ENCODE results near the gene PDSS2. TPM values are rescaled to one million over a fixed set of nuclear protein-coding genes. Genes with fewer than 3 reads are reported as not detected.

Gene PDSS2
- total RNA-seq, 3 donors from 2014 or later (not counting 1 experiment from before 2014, with no cell fraction given): 11.2 to 15.5 (median 14.2) TPM

- no peak overlapping the region for H3K27ac ChIP-seq (ENCODE audit: low read length)
These were observed 241.2 kb downstream of the PDSS2 start for GRCh38 chr6:107218142-107218541.

DNA sequence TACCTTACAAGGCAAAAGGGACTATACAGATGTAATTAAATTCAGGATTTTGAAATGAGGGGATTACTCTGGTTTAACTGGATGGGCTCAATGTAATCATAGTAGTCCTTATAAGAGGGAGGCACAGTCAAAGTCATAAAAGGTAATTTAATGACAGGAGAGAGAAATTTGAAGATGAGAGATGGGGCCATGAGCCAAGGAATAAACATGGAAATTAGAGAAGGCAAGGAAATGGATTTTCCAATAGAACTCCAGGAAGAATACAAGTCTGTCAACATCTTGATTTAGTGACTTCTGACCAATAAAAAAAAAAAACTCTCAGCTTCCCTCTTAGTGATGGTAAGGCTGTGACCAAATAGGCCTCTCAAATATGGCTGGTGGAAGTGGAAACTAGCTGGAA, 242.1 kb downstream of the PDSS2 start:
- no peak overlapping the region for H3K4me3 ChIP-seq (ENCODE audit: low read length)
- intact Hi-C loops (cut with micrococcal nuclease): no loop called here
- no peaks in the 10 kb centered on the region for H3K4me1 ChIP-seq (ENCODE audit: control insufficient read depth, insufficient read depth, low read length)
- H3K36me3 ChIP-seq (ENCODE audit: control insufficient read depth, insufficient read depth, low read length): no peaks in the 10 kb centered on the region
- Mint-ChIP-seq H3K4me3 (no peak overlapping the region), H3K36me3 (no peaks in the 10 kb centered on the region), H3K27me3 (ENCODE audit: low read depth in 2 of 2) (no peaks in the 10 kb centered on the region), H3K4me1 (no peaks in the 10 kb centered on the region), H3K9me3 (no peaks in the 10 kb centered on the region), H3K27ac (no peak overlapping the region)
- TF ChIP-seq CTCF (IDR thresholded peaks at IDR 0.05): no peak
- no peak for ATAC-seq
- no peaks in the 10 kb centered on the region for H3K9me3 ChIP-seq (ENCODE audit: control insufficient read depth, insufficient read depth, low read length)
- no peak overlapping the region for H3K27ac ChIP-seq (ENCODE audit: low read length)
- no peaks in the 10 kb centered on the region for H3K27me3 ChIP-seq (ENCODE audit: control insufficient read depth, insufficient read depth, low read length)
- DNase-seq: no peak

More at GRCh38 chr6:107218142-107218541, 241.2 kb downstream of the PDSS2 start:
- Mint-ChIP-seq H3K36me3 (no peaks in the 10 kb centered on the region), H3K27me3 (ENCODE audit: low read depth in 2 of 2) (no peaks in the 10 kb centered on the region), H3K4me1 (no peaks in the 10 kb centered on the region), H3K27ac (no peak overlapping the region), H3K4me3 (no peak overlapping the region), H3K9me3 (no peaks in the 10 kb centered on the region)
- intact Hi-C loops (cut with micrococcal nuclease): no loop called here
- H3K27me3 ChIP-seq (ENCODE audit: control insufficient read depth, insufficient read depth, low read length): no peaks in the 10 kb centered on the region
- DNase-seq (no peak), ATAC-seq (no peak)
- no peaks in the 10 kb centered on the region for H3K4me1 ChIP-seq (ENCODE audit: control insufficient read depth, insufficient read depth, low read length)
- TF ChIP-seq CTCF (IDR thresholded peaks at IDR 0.05): no peak
- H3K9me3 ChIP-seq (ENCODE audit: control insufficient read depth, insufficient read depth, low read length): no peaks in the 10 kb centered on the region
- H3K4me3 ChIP-seq (ENCODE audit: low read length): no peak overlapping the region
- H3K36me3 ChIP-seq (ENCODE audit: control insufficient read depth, insufficient read depth, low read length): no peaks in the 10 kb centered on the region
- 5% methylated on average over 1 of the region's 2 CpGs for whole genome bisulfite sequencing (ENCODE audit: insufficient coverage)

- Mint-ChIP-seq H3K27me3 (ENCODE audit: low read depth in 2 of 2) (no peaks in the 10 kb centered on the region), H3K4me1 (no peaks in the 10 kb centered on the region), H3K9me3 (no peaks in the 10 kb centered on the region), H3K4me3 (no peak overlapping the region), H3K27ac (no peak overlapping the region), H3K36me3 (no peaks in the 10 kb centered on the region)
- intact Hi-C loops (cut with micrococcal nuclease): no loop called here
- no peaks in the 10 kb centered on the region for H3K4me1 ChIP-seq (ENCODE audit: control insufficient read depth, insufficient read depth, low read length)
- DNase-seq: no peak
- no peaks in the 10 kb centered on the region for H3K9me3 ChIP-seq (ENCODE audit: control insufficient read depth, insufficient read depth, low read length)
- H3K36me3 ChIP-seq (ENCODE audit: control insufficient read depth, insufficient read depth, low read length): no peaks in the 10 kb centered on the region
- no peak for ATAC-seq
- H3K27me3 ChIP-seq (ENCODE audit: control insufficient read depth, insufficient read depth, low read length): no peaks in the 10 kb centered on the region
- no peak overlapping the region for H3K27ac ChIP-seq (ENCODE audit: low read length)
- 97% methylated on average over 4 of the region's 8 CpGs for WGBS (ENCODE audit: insufficient coverage)
- H3K4me3 ChIP-seq (ENCODE audit: low read length): no peak overlapping the region
- TF ChIP-seq CTCF (IDR thresholded peaks at IDR 0.05): no peak
These were observed 243.0 kb downstream of the PDSS2 start for GRCh38 chr6:107216197-107216933.

- no peak for TF ChIP-seq CTCF (IDR thresholded peaks at IDR 0.05)
- Histone ChIP-seq H3K36me3 (ENCODE audit: control insufficient read depth, insufficient read depth, low read length) (no peaks in the 10 kb centered on the region), H3K9me3 (ENCODE audit: control insufficient read depth, insufficient read depth, low read length) (no peaks in the 10 kb centered on the region), H3K4me1 (ENCODE audit: control insufficient read depth, insufficient read depth, low read length) (no peaks in the 10 kb centered on the region), H3K4me3 (ENCODE audit: low read length) (no peak overlapping the region), H3K27ac (ENCODE audit: low read length) (no peak overlapping the region), H3K27me3 (ENCODE audit: control insufficient read depth, insufficient read depth, low read length) (no peaks in the 10 kb centered on the region)
- no peaks in the 10 kb centered on the region for H3K36me3 Mint-ChIP-seq
- intact Hi-C loops (cut with micrococcal nuclease): no loop called here
- ATAC-seq: no peak
- H3K27ac Mint-ChIP-seq: no peak overlapping the region
- no peaks in the 10 kb centered on the region for H3K27me3 Mint-ChIP-seq (ENCODE audit: low read depth in 2 of 2)
- H3K4me3 Mint-ChIP-seq: no peak overlapping the region
- no peaks in the 10 kb centered on the region for H3K4me1 Mint-ChIP-seq
- no peaks in the 10 kb centered on the region for H3K9me3 Mint-ChIP-seq
- DNase-seq: no peak
- no CpG with 5 or more reads among the region's 1 CpG for WGBS (ENCODE audit: insufficient coverage)
These were observed 244.0 kb downstream of the PDSS2 start for GRCh38 chr6:107215334-107215733.
